Mammary epithelial cell (primary cell): ENCODE results near the gene PRKD1.

ENCODE experiments used
- EZH2 ChIP-seq: IDR thresholded peaks from 2 replicates; pipeline ENCODE4 v1.6.1; 2012; ENCODE audit warnings: low read length, inconsistent platforms, borderline replicate concordance
- TF ChIP-seq, protein P1 (sequence below), 2 donors: IDR thresholded peaks in 1 of 2; conservative IDR thresholded peaks in 1 of 2; 2 replicates each; pipeline ENCODE4 v1.5.1; 2011 to 2012; ENCODE audit warnings: inconsistent platforms in 2 of 2, low read length in 2 of 2, mild to moderate bottlenecking in 2 of 2, control low read depth in 1 of 2, low read depth in 1 of 2; ENCODE audit not compliant: insufficient read depth in 1 of 2; ENCODE audit errors: extremely low read depth in 1 of 2

- TF ChIP-seq, protein P1, sequence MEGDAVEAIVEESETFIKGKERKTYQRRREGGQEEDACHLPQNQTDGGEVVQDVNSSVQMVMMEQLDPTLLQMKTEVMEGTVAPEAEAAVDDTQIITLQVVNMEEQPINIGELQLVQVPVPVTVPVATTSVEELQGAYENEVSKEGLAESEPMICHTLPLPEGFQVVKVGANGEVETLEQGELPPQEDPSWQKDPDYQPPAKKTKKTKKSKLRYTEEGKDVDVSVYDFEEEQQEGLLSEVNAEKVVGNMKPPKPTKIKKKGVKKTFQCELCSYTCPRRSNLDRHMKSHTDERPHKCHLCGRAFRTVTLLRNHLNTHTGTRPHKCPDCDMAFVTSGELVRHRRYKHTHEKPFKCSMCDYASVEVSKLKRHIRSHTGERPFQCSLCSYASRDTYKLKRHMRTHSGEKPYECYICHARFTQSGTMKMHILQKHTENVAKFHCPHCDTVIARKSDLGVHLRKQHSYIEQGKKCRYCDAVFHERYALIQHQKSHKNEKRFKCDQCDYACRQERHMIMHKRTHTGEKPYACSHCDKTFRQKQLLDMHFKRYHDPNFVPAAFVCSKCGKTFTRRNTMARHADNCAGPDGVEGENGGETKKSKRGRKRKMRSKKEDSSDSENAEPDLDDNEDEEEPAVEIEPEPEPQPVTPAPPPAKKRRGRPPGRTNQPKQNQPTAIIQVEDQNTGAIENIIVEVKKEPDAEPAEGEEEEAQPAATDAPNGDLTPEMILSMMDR (conservative IDR thresholded peaks at IDR 0.05 in 1 of 2, IDR thresholded peaks at IDR 0.05 in 1 of 2; ENCODE audit: extremely low read depth in 1 of 2, insufficient read depth in 1 of 2, low read depth in 1 of 2, low read length in 2 of 2), result no peak
- TF ChIP-seq EZH2, result no peak
These were observed 204.8 kb downstream of the PRKD1 start for GRCh38 chr14:29722831-29723230.
